WTC11 (cell line): Measurements from ENCODE around the gene JAZF1.

Experiments used
- ATF3 ChIP-seq: sonication (generic); formaldehyde crosslinking; conservative IDR thresholded peaks from 2 replicates; pipeline ENCODE4 v1.8.1; 2022; ENCODE audit warnings: mild to moderate bottlenecking, missing genetic modification reagents
- CREB1 ChIP-seq: sonication (generic); formaldehyde crosslinking; IDR thresholded peaks from 2 replicates; pipeline ENCODE4 v1.8.0; 2023; ENCODE audit warnings: mild to moderate bottlenecking, missing genetic modification reagents
- CTCF ChIP-seq: fragments of 200-600 bp; IDR thresholded peaks from 2 replicates; pipeline ENCODE4 v1.8.0; 2022; ENCODE audit warnings: antibody characterized with exemption
- E2F4 ChIP-seq: sonication (generic); formaldehyde crosslinking; IDR thresholded peaks from 2 replicates; pipeline ENCODE4 v1.8.1; 2022; ENCODE audit warnings: low read depth, mild to moderate bottlenecking, moderate library complexity, missing genetic modification reagents, borderline replicate concordance
- E2F5 ChIP-seq: sonication (generic); formaldehyde crosslinking; IDR thresholded peaks from 2 replicates; pipeline ENCODE4 v1.8.1; 2022; ENCODE audit warnings: mild to moderate bottlenecking, moderate library complexity, missing genetic modification reagents
- FOXP1 ChIP-seq: sonication (generic); formaldehyde crosslinking; IDR thresholded peaks from 2 replicates; pipeline ENCODE4 v1.8.0; 2022; ENCODE audit warnings: missing genetic modification reagents, mild to moderate bottlenecking, moderate library complexity, borderline replicate concordance
- JUN ChIP-seq: sonication (generic); formaldehyde crosslinking; IDR thresholded peaks from 2 replicates; pipeline ENCODE4 v1.8.0; 2023; ENCODE audit warnings: mild to moderate bottlenecking, missing genetic modification reagents
- NFATC4 ChIP-seq: fragments of 250-450 bp; sonication (Bioruptor Pico); IDR thresholded peaks from 2 replicates; pipeline ENCODE4 v1.9.0; 2021; ENCODE audit warnings: mild to moderate bottlenecking
- NFE2L1 ChIP-seq: sonication (generic); formaldehyde crosslinking; IDR thresholded peaks from 2 replicates; pipeline ENCODE4 v1.8.1; 2023; ENCODE audit warnings: missing genetic modification reagents
- SP1 ChIP-seq: sonication (generic); formaldehyde crosslinking; conservative IDR thresholded peaks from 2 replicates; pipeline ENCODE4 v1.8.1; 2022; ENCODE audit warnings: missing genetic modification reagents
- USF2 ChIP-seq: sonication (generic); formaldehyde crosslinking; IDR thresholded peaks from 2 replicates; pipeline ENCODE4 v1.8.1; 2023; ENCODE audit warnings: mild to moderate bottlenecking, missing genetic modification reagents, moderate library complexity
- ZNF512 ChIP-seq: sonication (generic); formaldehyde crosslinking; IDR thresholded peaks from 2 replicates; pipeline ENCODE4 v1.8.1; 2022; ENCODE audit warnings: missing genetic modification reagents, borderline replicate concordance

GRCh38 chr7:28088032-28088431 lies 92.6 kb downstream of the JAZF1 start:
- no peak for TF ChIP-seq ATF3
- TF ChIP-seq NFATC4 (CRISPR knock-in tag): no peak
- no peak for TF ChIP-seq CTCF
- TF ChIP-seq FOXP1: no peak
- no peak for TF ChIP-seq E2F4 (CRISPR knock-in tag)
- TF ChIP-seq E2F5 (CRISPR knock-in tag): no peak
- no peak for TF ChIP-seq USF2 (CRISPR knock-in tag)
- TF ChIP-seq ZNF512 (CRISPR knock-in tag): no peak
- no peak for TF ChIP-seq CREB1 (CRISPR knock-in tag)
- TF ChIP-seq SP1 (CRISPR knock-in tag): no peak
- no peak for TF ChIP-seq JUN (CRISPR knock-in tag)
- TF ChIP-seq NFE2L1: no peak
